Smooth muscle cell (in vitro differentiated cells): Measurements from ENCODE around the gene EFNA2. TPM values are rescaled to one million over a fixed set of nuclear protein-coding genes. Genes with fewer than 3 reads are reported as not detected.

Experiments
- DNase-seq: peaks from one replicate; lab custom pipeline; 2025; ENCODE audit not compliant: unreplicated experiment; lab: John Stamatoyannopoulos, UW
- H2AFZ ChIP-seq: fragments of 200-600 bp; sonication (generic); 2 replicates; pipeline ENCODE4 v1.6.0; 2016; ENCODE audit warnings: antibody characterized with exemption, low read depth, mild to moderate bottlenecking
- H3F3A ChIP-seq: fragments of 200-600 bp; sonication (generic); 2 replicates; pipeline ENCODE4 v1.6.0; 2017; ENCODE audit warnings: antibody characterized with exemption, low read depth
- H3K27ac ChIP-seq: fragments of 200-600 bp; sonication (generic); 2 replicates; pipeline ENCODE4 v1.5.1; 2016; ENCODE audit warnings: low read depth, mild to moderate bottlenecking
- H3K27me3 ChIP-seq: fragments of 200-600 bp; sonication (generic); 2 replicates; pipeline ENCODE4 v1.6.1; 2016; ENCODE audit warnings: low read depth, mild to moderate bottlenecking
- H3K36me3 ChIP-seq: fragments of 200-600 bp; sonication (generic); 2 replicates; pipeline ENCODE4 v1.5.1; 2016; ENCODE audit warnings: low read depth
- H3K4me1 ChIP-seq: fragments of 200-600 bp; sonication (generic); 2 replicates; pipeline ENCODE4 v1.5.1; 2016; ENCODE audit warnings: low read depth
- H3K4me2 ChIP-seq: fragments of 200-600 bp; sonication (generic); 2 replicates; pipeline ENCODE4 v1.6.0; 2016; ENCODE audit warnings: mild to moderate bottlenecking
- H3K4me3 ChIP-seq: fragments of 200-600 bp; sonication (generic); 2 replicates; pipeline ENCODE4 v1.5.1; 2016; ENCODE audit warnings: mild to moderate bottlenecking
- H3K79me2 ChIP-seq: fragments of 200-600 bp; sonication (generic); 2 replicates; pipeline ENCODE4 v1.6.0; 2016; ENCODE audit warnings: low read depth, mild to moderate bottlenecking
- H3K9ac ChIP-seq: fragments of 200-600 bp; sonication (generic); 2 replicates; pipeline ENCODE4 v1.6.0; 2016; ENCODE audit warnings: low read depth
- H3K9me3 ChIP-seq: fragments of 200-600 bp; sonication (generic); replicated peaks from 2 replicates; pipeline ENCODE4 v1.5.1; 2016; ENCODE audit warnings: low read depth
- H4K20me1 ChIP-seq: fragments of 200-600 bp; sonication (generic); 2 replicates; pipeline ENCODE4 v1.6.0; 2016; ENCODE audit warnings: low read depth
- CTCF ChIP-seq: fragments of 200-600 bp; sonication (generic); IDR thresholded peaks from 2 replicates; pipeline ENCODE4 v1.5.1; 2017; ENCODE audit warnings: borderline replicate concordance, mild to moderate bottlenecking, antibody characterized with exemption; ENCODE audit not compliant: insufficient read depth, poor library complexity, severe bottlenecking
- WGBS: methylation state at CpG from one replicate; pipeline ENCODE4 v1.1.7; 2016; ENCODE audit warnings: low lambda C conversion rate; 5-methylcytosine and 5-hydroxymethylcytosine counted together
- polyA plus RNA-seq: library from polyadenylated mRNA; unstranded; fragments of >200 nt; fragmentation: Nextera tagmentation; extraction: Ambion mirVana; gene quantifications from 2 replicates; pipeline ENCODE4 v1.2.1, GENCODE V29; 2016
- total RNA-seq: library from RNA; depleted of rRNA; stranded (reverse); fragments of >200 nt; gene quantifications from 2 replicates; pipeline ENCODE4 v1.2.3, GENCODE V29; 2014

EFNA2 gene
- total and polyA plus RNA-seq, 2 experiments from 2014 or later: 0.89 to 6.2 TPM

GRCh38 chr19:1291761-1292418 lies 6.2 kb downstream of the EFNA2 start:
- WGBS: 83% methylated on average over 25 of the region's 25 CpGs
- Histone ChIP-seq H3K36me3 (no peaks in the 10 kb centered on the region), H3K4me3 (no peak overlapping the region), H3F3A (no peaks in the 10 kb centered on the region), H3K27me3 (no peaks in the 10 kb centered on the region), H3K4me2 (no peak overlapping the region), H3K4me1 (peaks cover 11% of the 10 kb centered on the region), H3K9me3 (no peaks in the 10 kb centered on the region), H3K27ac (no peak overlapping the region), H2AFZ (no peak overlapping the region), H3K9ac (no peak overlapping the region), H4K20me1 (peaks cover 63% of the 10 kb centered on the region), H3K79me2 (no peaks in the 10 kb centered on the region)
- no peak for TF ChIP-seq CTCF
- DNase-seq: no peak

GRCh38 chr19:1292419-1293151 lies 6.9 kb downstream of the EFNA2 start:
- H3K27ac ChIP-seq: no peak overlapping the region
- no peak overlapping the region for H3K9ac ChIP-seq
- no peaks in the 10 kb centered on the region for H3K9me3 ChIP-seq
- H3K79me2 ChIP-seq: no peaks in the 10 kb centered on the region
- no peaks in the 10 kb centered on the region for H3F3A ChIP-seq
- 90% methylated on average over 17 of the region's 17 CpGs for WGBS
- no peak for DNase-seq
- no peak overlapping the region for H3K4me2 ChIP-seq
- no peaks in the 10 kb centered on the region for H3K27me3 ChIP-seq
- H3K36me3 ChIP-seq: no peaks in the 10 kb centered on the region
- H4K20me1 ChIP-seq: peaks cover 63% of the 10 kb centered on the region
- TF ChIP-seq CTCF: no peak
- no peak overlapping the region for H2AFZ ChIP-seq
- H3K4me1 ChIP-seq: peaks cover 5% of the 10 kb centered on the region
- H3K4me3 ChIP-seq: no peak overlapping the region

GRCh38 chr19:1293782-1294604 lies 8.3 kb downstream of the EFNA2 start:
- H3K79me2 ChIP-seq: no peaks in the 10 kb centered on the region
- 94% methylated on average over 34 of the region's 35 CpGs for WGBS
- no peak overlapping the region for H3K4me3 ChIP-seq
- DNase-seq: no peak
- H3K27me3 ChIP-seq: no peaks in the 10 kb centered on the region
- H3K4me2 ChIP-seq: no peak overlapping the region
- no peak overlapping the region for H2AFZ ChIP-seq
- no peak overlapping the region for H3K9ac ChIP-seq
- H3K4me1 ChIP-seq: peaks cover 4% of the 10 kb centered on the region
- no peak overlapping the region for H3K27ac ChIP-seq
- TF ChIP-seq CTCF: no peak
- H4K20me1 ChIP-seq: peaks cover 58% of the 10 kb centered on the region
- no peaks in the 10 kb centered on the region for H3K36me3 ChIP-seq
- H3F3A ChIP-seq: no peaks in the 10 kb centered on the region
- H3K9me3 ChIP-seq: no peaks in the 10 kb centered on the region
